ENCODE measurements around the gene SLC7A6.

The SLC7A6 gene

GRCh38 chr16:68306633-68307032 is 42.3 kb downstream of the SLC7A6 start:
- DNase-seq (ENCODE audit: low read depth in 2 of 2): no peak

GRCh38 chr16:68309799-68310198 is 45.5 kb downstream of the SLC7A6 start:
- DNase-seq (ENCODE audit: low read depth in 2 of 2): no peak

DNA sequence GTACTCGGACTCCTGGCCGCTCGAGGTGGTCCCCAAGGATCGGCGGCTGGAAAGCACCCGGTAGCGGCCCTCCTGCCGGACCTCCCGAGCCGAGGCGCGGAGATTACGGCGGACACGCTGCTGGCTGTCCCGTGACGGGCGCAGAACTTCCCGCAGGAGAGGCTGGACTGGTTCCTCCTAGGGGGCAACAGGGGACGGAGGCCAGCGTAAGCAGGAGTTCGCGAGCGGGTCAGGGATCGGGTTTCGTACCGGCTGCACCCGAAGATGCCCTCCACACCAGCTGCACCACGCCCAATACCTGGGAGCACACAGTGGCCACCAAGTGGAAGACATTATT is 46.1 kb downstream of the SLC7A6 start:
- no peak for DNase-seq (ENCODE audit: low read depth in 2 of 2)

- DNase-seq (ENCODE audit: low read depth in 2 of 2): peak; percentile 75 to 78
Observed at GRCh38 chr16:68310774-68311511, 46.6 kb downstream of the SLC7A6 start, which contains the start of the genes PRMT7 and SLC7A6OS. Gene PRMT7 (plus strand): TSS chr16:68311019. CDS start chr16:68315980, 4,961 bp downstream. Gene SLC7A6OS (minus strand): TSS chr16:68310946. CDS start chr16:68310926, 20 bp downstream.

DNA sequence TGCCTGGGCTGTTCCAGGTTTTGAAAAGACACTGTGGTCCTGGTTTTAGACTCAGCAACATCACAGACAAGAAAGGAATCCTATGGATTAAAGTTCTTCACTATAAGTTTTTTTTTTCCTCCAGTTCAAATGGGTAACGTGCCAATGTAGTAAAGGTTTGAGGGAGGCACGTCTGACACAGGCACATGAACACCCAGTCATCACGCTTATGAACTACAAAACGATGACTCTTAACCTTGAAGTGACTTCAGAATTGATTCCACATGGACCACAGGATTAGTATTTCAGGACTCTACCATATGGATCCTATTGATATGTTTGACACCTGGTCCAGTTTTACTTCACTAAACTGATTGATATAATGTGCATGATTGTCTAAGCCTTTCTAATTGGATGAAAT is 48.8 kb downstream of the SLC7A6 start:
- no peak for DNase-seq (ENCODE audit: low read depth in 2 of 2)

GRCh38 chr16:68319185-68319908 is 55.0 kb downstream of the SLC7A6 start:
- DNase-seq (ENCODE audit: low read depth in 2 of 2): no peak

- no peak for DNase-seq (ENCODE audit: low read depth in 2 of 2)
Observed at GRCh38 chr16:68324336-68324735, 60.0 kb downstream of the SLC7A6 start.

GRCh38 chr16:68324780-68325357 is 60.5 kb downstream of the SLC7A6 start:
- no peak for DNase-seq (ENCODE audit: low read depth in 2 of 2)

GRCh38 chr16:68328151-68328859 is 64.0 kb downstream of the SLC7A6 start:
- peak; percentile 54 to 55 for DNase-seq (ENCODE audit: low read depth in 2 of 2)

DNA sequence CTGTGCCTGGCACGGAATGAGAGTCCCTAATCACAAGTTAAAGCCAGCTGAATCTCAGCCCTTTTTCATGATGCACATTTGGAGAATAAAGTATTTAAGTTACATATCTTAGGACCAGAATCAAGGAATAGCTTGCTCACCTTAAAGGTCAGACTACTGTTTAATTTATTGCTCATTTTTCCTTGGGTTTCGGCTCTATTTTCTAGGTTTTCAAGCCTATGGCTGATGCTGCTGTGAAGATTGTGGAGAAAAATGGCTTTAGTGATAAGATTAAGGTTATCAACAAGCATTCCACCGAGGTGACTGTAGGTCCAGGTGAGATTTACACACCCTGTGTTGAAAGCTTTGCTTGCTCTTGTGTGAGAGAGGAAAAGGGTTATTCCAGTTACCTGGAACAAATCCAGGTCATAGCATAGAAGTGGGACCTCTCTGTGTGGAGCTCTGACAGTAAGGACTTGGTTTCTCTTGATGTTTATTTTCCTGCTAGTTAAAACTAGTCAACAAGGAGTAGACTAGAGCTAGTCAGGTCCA is 64.6 kb downstream of the SLC7A6 start:
- no peak for DNase-seq (ENCODE audit: low read depth in 2 of 2)

DNA sequence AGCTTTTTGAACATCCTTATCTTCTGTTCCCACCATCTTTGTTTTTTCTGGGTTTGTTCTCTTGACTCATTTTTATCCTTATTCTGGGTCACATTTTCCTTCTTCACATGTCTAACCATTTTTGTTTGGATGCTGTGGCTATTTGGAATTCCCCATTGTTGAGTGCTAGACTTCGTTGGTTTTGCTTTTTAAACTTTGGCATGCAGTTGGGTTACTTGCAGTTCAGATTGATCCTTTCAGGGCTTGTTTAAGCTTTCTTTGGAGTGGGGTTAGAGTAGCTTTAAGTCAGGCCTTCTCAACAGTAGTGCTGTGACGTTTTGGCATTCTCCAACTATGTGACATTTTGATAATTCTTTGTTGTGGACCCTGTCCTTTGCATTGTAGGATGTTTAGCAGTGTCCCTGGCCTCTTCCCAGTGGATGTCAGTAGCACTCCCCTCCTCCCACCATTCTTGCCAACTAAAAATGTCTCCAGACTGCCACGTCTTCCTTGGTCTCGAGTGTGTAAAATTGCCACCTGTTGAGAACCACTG is 67.6 kb downstream of the SLC7A6 start:
- DNase-seq (ENCODE audit: low read depth in 2 of 2): no peak

DNA sequence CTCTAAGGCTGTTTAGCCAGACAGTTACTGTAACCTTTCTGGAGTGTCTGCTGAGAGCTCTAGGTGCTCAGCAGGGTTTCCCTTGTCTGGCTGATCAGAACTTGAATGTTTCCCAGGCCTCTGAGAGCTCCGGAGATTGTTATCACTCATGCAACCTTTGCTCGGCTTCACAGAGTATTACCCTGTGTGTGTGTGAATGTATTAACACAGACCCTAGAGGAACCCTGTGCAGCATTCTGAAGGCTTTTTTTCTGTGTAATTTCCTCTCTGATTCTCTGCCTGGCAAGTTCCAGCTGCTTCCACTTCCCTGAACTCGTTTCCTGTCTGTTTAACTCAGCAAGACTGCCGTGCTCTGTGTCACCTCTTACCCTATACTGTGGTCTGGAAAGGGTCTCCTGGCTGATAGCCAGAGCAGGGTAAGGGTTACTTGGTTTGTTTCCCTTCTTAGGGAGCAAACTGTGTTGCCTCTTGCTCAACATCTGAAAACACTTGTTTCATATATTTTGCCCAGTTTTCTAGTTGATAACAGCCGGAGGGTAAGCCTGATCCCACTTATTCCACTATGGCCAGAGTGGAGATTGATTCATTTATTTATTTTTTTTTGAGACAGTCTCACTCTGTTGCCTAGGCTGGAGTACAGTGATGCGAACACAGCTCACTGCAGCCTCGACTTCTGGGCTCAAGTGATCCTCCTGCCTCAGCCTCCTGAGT is 68.2 kb downstream of the SLC7A6 start:
- DNase-seq (ENCODE audit: low read depth in 2 of 2): no peak

DNA sequence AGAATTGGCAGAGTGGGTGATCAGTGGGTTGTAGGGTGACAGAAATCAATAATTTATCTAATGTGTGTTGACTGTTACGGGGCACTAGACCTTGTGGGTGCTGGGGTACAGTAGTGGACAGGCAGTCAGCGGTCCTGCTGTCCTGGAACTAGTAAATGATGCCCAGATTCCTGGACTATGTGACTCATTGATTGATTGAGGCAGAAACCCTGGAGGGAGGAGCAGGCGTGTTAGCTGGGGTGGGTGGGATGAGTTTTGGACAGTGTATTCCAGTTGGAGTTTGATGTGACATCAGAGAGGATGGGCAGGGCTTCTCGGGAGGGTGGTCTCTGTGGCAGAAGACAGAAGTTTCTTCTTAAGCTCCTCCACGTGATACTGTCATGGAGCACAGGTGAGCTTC is 70.8 kb downstream of the SLC7A6 start:
- DNase-seq (ENCODE audit: low read depth in 2 of 2): no peak

GRCh38 chr16:68338326-68339119 is 74.2 kb downstream of the SLC7A6 start:
- no peak for DNase-seq (ENCODE audit: low read depth in 2 of 2)

- no peak for DNase-seq (ENCODE audit: low read depth in 2 of 2)
Observed at GRCh38 chr16:68339214-68339613, 74.9 kb downstream of the SLC7A6 start.

DNA sequence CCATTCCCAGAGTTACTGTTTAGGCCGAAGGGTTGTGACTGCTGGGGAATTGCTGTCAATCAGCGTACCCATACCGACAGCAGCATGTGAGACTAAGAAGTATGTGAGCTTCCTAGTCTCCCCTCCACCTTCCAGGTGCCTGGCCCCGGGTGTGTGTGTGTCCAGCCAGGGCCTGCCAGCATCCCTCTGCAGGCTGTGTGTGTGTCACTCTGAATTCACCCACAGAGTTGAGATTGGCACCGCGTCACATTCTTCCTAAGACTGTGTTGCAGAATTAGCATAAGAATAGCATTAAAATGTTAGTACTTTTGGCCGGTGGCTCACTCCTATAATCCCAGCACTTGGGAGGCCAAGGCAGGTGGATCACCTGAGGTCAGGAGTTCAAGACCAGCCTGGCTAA is 78.3 kb downstream of the SLC7A6 start:
- DNase-seq (ENCODE audit: low read depth in 2 of 2): no peak

DNA sequence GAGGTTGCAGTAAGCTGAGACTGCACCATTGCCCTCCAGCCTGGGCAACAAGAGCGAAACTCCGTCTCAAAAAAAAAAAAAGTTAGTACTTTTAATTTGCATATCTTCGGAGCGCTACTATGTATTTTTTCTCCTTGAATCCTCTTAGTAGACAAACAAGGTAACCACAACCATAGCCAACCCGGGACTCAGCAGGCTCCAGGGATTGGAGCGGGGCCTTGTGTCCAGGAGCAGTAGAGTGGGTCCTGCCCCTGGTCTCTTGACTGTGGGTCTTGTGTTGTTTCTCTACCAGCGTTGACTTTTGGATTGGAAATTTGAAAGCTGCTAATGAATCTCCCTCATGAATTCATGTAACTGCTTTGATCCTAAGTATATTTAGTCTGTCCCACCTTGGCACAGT is 78.8 kb downstream of the SLC7A6 start:
- no peak for DNase-seq (ENCODE audit: low read depth in 2 of 2)

DNA sequence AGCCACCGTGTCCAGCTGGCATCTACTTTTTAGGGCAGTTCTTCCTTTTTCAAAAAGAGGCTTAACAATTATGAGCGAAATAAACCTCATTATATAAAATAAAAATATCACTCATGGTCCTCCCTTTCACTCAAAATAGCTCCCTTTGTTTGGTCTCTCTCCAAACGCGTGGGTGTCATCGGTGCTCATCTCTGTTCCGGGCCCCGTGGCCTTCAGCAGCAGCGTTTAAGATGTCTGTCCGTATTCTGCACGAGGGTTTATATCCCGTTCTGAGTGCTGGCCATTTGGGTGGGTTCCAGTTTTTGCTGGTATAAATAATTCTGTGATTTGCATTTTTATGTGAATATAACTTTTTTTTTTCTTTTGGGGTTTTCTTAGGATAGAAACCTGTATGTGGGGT is 79.9 kb downstream of the SLC7A6 start:
- no peak for DNase-seq (ENCODE audit: low read depth in 2 of 2)

GRCh38 chr16:68345351-68345810 is 81.1 kb downstream of the SLC7A6 start:
- DNase-seq (ENCODE audit: low read depth in 2 of 2): no peak

- no peak for DNase-seq (ENCODE audit: low read depth in 2 of 2)
Observed at GRCh38 chr16:68345958-68346635, 81.8 kb downstream of the SLC7A6 start.

All from stimulated activated CD8-positive, alpha-beta memory T cell treated with anti-CD3 and anti-CD28 coated beads, Interleukin-7, amount 100 ng/mL, for 1 hour (primary cell).